Fibroblast of upper back skin (primary cell): ENCODE measurements around the gene SOBP.

Experiments used
- DNase-seq: peaks from one replicate; pipeline ENCODE4 v3.0.0-alpha.2; 2013

The SOBP gene

DNA sequence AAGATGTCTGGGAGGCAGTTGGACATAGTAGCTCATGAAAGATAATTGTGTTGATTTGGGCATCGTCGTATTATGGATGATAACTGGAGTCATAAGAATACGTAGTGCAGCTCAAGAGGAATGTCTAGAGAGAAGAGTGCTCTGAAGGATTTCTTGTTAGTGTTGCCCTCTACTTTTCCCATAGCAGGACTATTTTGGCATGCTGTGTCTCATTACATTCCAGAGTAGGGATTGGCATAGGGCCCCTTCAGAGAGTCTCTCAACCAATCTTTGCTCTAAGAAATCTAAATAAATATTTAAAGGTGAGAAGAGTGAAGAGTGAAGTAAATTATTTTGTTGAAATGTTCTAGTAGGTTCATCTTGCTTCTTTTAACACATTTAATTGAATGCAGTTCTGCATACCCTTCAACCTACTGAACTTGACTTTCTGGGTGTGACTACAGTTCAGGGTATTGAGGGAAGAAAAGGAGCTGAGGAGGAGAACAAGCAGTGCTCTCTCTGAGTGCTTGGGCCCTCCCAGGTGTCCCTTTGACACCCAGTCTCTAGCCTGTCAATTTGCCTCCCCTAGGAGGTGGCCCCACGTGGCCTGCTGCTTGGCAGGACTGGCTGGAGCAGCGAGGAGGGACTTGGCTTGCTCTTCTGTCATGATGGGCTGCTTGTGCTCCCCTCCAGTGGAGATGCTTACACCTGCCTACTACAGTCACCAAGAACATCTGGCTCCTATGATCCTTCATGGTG, 33.3 kb downstream of the SOBP start:
- no peak for DNase-seq

DNA sequence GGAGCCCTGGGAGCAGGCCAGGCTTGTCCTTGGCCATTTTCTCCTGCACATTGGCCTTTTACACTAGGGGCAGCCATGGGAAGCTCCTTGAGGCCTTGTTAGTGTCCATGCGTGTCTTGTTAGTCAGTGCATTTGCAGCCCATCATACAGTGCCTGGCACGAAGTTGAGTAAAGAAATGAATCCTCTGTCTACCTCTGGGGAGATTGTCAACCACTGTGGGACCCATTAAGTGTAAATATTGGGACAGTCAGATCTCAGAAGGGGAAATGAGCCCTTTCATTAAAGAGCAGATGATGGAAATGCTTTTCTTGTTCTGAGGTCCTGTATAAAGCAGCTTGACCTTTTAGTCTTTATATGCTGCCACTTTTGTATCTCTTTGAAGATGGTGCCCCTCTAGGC, 33.9 kb downstream of the SOBP start:
- DNase-seq = no peak

DNA sequence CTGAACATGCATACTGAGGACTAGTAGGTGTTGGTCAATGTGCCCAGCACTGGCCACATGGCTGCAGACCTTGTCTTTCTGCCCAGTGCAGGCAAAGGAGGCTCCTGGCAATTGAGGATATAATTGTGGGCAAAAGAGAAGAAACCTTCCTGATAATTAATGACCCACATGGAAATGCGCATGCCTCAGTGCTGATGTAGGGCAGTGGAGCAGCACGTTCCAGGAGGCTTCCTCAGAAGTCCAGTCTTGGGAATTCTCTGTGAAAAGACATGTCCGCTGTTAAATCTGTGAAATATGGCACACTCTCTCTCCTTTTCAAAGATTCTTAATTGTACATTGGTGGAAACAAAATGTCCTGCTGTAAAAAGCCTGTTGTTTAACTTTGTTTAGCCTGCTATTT, 34.7 kb downstream of the SOBP start:
- DNase-seq = no peak

DNA sequence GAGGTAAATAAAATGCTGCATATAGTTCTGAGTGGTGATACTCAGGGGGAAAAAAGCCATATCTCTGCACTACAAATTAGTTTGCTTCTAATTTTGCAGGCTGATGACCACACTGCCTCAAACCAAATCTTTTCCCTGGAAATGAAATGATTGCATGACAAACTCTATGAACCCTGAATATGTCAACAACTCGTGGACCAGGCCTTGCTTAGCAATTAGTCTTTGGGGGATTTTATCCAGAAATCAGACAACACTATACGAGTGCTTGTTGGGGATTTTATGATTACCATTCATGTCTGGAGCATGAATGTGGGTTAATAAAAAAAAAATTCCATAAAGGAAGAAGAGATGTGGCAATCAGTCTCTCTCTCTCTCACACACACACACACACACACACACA, 42.0 kb downstream of the SOBP start:
- peak; percentile 15 for DNase-seq

DNA sequence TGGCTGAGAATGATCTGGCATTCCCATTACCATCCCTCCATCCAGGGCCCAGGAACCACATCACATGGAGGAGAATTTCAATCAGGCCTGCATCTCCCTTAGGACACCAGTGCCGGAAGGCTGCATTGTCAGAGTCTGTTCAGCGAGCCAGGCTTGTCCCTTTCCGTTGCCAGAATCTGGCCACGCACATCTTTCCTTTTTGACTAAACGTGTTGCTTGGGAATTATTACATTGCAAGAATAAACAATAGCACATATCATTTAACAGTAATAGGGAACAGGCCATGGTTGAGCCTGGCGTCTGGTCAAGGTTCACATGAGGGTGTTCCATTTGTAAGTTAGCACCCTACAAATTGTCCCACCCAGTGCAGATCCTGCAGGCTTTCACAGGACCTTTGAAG, 42.8 kb downstream of the SOBP start:
- no peak for DNase-seq

DNA sequence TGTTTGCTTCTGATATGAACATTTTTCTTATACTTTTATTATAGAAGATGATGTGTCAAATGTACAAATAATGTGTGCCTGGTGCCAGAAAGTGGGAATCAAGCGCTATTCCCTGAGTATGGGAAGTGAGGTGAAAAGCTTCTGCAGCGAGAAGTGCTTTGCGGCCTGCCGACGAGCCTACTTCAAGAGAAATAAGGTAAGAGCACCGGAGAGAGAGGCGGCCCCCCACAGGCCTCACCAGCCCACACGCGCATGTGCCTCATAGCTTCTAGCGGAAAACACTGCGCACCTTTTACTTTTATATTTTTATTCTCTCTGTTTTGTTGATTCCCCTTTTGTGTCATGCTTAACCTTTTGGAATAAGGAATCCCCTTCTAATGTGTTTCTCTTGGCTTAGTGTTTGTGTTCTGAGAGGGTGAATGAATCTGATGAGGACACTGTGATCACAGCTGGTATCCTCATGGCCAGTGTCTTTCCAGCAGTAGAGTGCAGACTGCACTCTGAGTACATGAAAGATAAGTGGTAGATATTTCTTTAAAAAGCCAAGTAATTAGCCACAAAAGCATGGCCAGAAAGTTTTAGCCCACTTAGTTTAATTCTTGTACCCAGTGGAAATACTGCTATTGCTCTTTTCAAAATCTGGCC, 43.6 kb downstream of the SOBP start:
- DNase-seq = no peak

DNA sequence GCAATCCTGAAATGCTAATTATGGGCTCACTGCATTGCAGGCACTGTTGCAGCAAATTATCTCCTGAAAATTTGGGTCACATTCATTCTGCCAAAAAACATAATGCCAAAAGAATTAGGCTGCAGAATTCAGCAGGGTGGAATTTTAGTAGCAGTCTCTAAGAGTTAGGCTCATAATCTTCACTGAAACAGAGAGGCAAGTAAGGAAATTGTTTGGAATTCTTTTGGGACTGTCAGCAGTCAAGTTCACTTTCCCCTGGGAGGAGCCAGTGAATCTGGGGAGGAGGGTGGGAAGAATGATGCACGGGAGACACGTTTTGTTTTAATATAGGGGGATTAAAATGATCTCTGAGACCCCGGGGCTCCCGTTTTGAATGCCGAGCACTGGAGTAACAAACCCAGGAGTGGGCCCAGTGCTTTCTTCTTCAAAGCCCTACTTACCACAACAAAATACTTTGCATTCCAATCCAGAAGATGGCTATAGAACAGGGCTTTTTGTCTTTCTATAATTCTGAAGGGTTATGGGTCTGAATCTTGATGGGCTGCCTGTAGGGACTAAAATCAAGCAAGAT, 44.7 kb downstream of the SOBP start:
- DNase-seq = peak; percentile 42

DNA sequence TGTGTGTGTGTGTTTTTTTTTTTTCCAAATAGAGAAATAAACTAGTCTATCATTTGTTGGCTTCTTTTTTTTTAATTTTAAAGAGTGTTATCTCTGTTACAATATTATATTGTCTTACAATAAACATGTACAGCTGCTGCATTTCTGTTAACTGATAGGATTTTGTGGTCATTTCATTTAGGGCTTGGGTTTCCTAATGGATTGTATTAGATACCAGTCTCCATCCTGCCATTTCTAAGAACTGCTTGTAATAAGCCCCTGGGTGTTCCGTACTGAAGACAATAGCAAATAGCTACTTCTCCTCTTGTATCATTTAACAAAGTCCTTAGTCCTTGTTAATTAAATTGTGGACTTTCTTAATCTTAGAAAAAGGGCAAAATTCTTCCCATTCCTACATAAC, 45.7 kb downstream of the SOBP start:
- no peak for DNase-seq

DNA sequence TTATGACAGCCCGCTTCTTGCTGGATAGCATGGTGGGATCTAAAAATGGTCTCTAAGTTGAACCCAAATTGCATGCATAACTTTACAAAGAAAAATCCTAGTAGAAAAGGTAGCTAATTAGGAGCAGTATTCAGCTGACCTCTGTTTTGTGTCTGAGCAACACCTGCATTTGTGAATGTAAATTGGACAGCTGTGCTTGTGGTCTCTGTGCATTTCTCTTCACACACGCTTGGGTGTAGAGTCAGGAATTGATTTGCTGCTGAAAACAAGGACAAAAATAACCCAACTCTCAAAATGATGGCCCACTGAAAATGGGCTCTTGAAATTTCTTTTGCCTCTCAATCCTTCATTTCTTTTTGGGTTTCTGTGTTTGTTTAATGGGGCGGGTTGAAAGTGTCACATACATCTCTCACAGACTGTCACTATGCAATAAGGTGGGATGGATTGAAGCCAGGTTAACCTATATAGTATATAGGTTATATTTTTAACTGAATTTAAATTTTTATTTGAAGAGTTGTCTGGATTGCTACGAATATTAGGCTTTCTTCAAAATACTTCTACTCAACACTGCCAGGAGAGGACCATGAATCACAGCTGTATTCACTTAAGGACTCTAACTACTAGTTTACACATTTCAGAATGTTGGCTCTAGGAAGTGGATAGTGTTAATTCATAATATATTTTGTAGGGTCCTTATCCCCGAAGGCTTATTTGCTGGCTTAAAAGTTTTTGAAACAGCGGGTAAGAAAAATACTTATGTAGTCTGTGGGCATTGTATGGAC, 46.5 kb downstream of the SOBP start:
- DNase-seq = no peak

DNA sequence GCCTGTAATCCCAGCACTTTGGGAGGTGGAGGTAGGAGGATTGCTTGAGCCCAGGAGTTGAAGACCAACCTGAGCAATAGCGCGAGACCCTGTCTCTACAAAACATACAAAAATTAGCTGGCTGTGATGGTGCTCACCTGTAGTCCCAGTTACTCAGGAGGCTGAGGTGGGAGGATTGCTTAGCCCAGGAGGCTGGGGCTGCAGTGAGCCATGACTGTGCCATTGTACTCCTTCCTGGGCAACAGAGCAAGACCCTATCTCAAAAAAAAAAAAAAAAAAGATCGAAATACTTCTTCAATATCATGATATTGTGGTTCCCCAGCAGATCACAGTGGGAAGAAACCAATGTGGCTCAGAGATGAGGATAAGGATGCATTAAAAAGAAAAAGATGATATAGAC, 47.6 kb downstream of the SOBP start:
- DNase-seq = no peak

DNA sequence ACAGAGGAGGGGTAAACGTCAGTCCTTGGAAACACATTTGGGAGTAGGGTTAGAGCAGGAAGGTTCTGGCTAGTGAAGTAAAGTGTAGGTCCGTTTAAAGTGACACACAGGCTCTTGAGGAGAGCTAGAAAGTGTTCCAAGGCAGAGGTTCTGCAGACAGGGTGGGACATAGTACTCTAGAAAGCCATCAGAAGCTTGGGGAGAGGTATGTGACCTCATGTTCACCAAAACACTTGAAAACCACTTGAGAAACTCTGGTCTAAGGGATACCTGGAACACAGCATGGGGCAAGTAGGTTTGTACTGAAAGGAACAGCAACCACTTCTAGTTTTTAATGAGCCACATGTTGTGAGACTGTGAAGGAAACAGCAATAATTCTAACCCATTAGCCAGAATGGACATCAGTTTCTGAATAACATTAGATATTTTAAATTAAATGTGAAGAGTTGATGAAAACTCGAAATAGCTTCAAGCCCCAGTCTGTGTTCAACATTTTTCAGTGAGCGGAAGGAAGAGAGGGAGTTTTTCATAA, 49.0 kb downstream of the SOBP start:
- no peak for DNase-seq

DNA sequence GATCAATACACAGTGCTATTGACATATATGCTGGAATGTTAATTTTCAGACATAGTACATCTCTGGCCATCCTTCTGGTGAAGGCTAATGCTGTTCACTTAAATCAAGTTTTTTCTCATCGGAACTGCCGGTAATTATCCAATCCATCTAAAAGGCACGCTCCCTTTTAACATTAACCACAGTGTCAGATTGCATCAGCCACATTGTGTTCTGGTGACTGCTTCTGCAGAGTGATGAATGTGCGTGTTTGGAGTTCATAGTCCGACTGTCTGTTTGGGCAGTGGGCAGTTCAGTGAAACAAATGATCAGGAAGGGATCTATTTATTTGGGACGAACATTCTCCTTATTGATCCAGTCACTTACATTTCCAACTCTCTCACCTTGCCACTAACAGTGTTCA, 49.5 kb downstream of the SOBP start:
- DNase-seq = peak; percentile 59

DNA sequence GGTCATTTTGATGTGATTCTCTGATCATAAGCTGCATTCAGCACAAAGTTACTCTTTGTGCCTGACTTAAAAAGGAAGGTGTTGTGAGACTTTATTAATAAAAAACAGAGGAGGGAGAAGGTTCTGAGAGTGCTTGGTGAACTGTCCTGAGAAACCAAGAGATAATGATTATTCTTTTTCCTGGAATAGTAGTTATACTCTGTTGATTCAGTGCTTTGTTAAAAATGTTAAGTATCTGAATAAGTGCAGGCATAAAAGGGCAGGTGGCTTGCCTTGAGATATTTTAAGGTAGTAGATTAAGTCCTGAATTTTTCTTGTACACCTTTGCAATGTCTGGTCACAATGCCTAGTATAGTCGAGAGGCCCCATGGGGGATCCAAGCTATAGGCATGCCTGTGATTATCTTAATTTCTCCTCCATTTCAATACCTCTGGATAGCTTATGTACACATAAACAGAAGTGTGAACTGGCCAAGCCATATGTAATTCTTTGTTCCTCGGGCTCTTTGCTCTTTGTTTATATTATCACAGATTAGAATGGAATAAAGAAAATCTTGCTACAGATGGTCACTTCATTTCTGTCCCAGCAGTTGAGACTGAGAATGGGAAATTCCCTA, 50.0 kb downstream of the SOBP start:
- no peak for DNase-seq

DNA sequence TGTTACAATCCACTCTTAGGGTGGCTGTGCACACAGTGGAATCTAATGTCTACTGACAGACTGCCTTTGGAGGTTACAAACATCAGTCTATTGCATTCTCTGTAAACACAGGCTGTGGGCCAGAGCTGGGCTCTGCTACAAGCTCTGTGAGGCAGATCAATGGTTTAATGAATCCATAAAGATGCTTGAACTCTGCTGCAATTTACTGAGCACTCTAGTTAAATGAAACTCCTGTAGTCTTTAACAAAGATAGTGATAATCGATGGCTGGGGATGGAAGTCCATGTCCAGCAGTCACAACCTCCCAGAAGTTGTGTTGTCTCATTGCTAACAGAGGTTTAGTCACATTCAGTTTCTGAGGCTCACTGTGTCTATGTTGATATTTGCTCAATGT, 50.5 kb downstream of the SOBP start:
- no peak for DNase-seq

DNA sequence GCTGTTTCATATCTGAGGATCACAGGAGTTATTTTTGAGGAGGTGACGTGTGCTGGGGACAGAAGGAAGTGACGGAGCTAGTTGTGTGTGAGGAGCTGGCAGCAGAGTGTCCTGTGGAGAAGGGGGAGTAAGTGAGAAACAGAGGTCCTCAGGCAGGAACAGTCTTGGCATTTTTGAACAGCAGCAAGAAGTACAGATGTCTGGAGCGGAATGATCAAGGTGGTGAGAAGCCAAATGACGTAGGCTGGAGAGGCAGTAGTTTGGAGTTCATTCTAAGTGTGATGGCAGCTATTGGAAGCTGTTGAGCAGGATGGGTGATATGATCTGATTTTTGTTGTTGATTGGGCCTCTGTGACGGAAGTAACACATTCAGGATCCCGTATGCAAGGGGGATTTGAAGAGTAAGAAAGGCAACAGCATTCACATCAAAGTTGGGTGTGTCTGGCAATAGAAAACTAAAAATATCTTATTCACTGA, 52.3 kb downstream of the SOBP start:
- no peak for DNase-seq

DNA sequence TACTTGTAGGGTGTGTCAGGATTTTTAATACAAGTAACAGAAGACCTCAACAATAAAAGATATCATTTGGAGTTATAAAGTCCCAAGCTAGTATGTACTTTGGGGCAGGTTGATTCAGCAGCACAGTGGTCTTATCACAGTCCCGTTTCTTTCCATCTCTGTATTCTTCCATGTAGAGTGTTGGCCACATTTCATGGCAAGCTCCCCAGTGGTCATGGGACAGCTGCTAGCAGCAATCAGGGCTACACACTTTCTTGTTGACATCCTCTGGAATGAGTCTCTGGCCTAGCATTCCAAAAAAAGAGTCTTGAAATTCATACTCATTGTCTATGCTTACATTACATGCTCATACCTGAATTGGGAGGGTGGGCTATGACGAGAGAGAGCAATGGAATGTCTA, 53.2 kb downstream of the SOBP start:
- no peak for DNase-seq

DNA sequence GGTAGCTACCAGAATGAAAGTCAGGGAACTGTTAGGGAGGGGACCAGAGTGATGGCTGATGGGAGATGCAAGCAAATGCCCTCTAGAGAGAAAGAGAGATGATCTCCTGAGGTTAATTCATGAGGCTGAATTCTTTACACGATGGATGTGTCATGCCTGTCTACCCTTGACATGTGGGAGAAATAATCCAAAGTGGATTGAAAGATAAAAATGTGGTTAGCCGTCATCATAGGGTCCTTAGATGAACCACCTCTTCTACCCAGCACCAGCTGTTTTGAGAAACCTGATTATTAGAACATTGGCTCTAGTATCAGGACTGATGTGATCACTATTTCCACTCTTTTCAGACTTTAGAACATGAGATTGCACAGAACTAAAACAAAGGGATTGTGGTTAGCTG, 53.6 kb downstream of the SOBP start:
- DNase-seq = no peak

DNA sequence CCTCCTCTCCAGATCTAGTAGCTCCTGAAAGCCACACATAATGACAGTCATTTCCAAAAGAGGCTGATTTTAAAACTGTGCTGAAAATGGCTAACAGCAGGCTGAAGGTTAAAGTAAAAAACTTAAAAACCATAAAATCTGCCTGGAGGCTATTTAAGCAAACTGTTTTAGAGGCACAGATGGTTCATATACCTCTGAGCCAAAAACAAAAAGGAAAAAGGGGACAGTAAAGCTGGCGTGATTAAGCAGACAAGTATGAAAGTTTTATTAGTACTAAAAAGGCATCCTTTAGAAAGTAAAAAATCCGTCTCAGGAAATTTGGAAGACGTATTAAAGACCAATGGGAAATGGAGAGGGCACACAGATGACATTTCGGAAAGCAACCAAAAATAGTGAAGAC, 55.8 kb downstream of the SOBP start:
- DNase-seq = no peak

DNA sequence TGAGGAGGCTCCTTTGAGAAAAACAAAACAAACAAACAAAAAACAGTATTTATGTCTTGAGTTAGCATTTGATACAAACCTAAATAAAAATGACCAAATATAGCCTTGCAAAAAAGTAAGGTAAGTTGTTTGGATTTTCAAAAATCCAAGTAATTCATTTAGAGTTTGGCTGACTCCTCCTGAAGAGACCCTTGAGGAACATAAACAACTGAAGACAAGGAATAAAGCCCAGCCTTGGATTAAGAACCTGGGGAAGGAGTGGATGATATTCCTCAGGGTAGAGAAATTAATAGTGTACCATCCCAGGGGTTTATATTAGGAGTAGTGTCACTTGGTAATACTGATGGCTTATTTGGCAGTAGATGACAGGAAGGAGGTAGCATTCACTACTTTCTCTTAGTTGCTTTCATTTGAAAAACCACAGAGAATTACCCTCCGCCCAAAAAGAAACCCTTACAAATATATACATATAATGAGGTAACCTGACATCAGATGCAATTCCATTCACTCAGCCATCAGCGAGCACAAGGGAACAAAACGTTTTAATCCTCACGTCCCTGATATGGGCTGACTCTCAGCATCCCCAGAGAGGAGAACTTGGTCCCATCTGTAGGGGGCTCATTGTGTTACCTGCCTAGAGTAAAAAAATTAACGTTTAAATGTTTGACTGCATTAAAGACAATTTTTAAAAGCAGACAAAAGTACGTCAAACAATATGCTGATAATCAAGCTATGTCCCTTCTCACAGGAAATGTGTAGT, 57.0 kb downstream of the SOBP start:
- no peak for DNase-seq

DNA sequence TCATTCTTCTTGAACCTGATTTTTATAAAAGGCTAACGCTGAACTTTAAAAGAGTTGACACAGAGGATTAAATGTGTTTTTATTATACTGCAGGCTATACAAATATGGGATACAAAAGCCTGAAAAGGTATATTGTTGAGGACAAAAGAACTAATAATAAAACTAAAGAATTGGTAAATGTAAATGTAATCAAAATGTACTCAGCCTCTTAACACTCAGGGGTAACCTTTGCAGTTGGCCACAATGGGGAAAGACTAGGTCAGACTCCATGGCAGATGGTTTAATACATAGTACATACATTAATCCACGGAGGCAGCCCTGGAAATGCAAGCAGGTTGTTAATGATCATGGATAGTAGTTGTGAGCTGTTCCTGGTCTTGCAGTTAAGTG, 57.5 kb downstream of the SOBP start:
- no peak for DNase-seq

DNA sequence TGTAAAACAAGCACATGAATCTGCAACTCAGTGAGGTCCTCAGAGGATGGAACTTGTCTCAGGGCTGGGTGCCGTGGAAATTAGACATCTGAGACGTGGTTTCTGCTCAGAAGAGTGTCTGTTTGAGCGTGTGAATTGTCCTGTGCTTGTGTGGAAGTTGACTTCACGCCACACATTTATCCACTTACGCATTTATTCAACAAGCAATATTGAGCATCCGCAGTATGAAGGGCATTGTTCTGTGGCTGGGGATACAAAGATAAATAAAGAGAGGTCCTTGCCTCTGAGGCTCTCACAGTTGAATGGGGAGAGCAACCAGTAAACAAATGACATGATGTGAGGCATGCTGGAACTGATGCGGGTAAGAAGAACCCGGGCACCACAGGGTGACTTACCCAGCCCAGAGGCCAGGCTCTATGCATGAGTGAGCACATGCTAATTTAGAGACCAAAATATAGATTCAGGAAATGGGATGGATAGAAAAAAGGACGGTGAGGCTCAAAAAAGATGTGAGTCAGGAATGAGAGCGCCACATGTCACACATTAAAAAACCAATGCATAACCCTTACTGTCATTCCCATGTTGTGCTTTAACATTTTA, 60.4 kb downstream of the SOBP start:
- no peak for DNase-seq

DNA sequence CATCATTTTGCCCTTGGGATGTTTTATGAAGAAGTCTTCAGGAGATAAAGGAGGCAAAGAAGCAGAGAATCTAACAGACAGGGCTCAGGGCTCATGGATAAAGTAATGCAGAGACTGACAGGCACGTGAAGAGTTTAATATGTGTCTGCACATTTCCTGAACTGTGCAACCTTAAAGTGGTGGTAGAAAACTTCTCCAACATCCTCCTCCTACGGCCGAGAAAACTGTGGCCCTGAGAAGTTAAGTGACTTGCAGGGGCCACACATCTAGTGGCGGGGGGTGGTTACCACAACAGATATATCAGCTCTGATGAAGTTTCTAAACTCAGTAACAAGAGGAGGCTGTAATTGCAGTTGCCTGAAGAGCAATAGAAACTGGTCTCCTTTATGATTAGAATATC, 61.0 kb downstream of the SOBP start:
- no peak for DNase-seq
